Activated effector memory CD4-positive, alpha-beta T cell treated with Interleukin-2 at 50 U/mL for 16 hours (primary cell): Measurements from ENCODE around the gene NOVA2.
"Not testable (repeated sequence)": the region's sequence is repeated elsewhere in the genome, so short reads cannot be mapped to it uniquely, and the experiment has no call there.

ENCODE experiments used
- DNase-seq: peaks from one replicate; pipeline ENCODE4 v3.0.0-alpha.2; 2020

NOVA2 gene

GRCh38 chr19:45919678-45920077 lies 54.0 kb downstream of the NOVA2 start:
- no peak for DNase-seq

- DNase-seq, result no peak
Observed at GRCh38 chr19:45918721-45919120, 54.9 kb downstream of the NOVA2 start.

GRCh38 chr19:45917421-45918091 lies 56.1 kb downstream of the NOVA2 start:
- no peak for DNase-seq

DNA sequence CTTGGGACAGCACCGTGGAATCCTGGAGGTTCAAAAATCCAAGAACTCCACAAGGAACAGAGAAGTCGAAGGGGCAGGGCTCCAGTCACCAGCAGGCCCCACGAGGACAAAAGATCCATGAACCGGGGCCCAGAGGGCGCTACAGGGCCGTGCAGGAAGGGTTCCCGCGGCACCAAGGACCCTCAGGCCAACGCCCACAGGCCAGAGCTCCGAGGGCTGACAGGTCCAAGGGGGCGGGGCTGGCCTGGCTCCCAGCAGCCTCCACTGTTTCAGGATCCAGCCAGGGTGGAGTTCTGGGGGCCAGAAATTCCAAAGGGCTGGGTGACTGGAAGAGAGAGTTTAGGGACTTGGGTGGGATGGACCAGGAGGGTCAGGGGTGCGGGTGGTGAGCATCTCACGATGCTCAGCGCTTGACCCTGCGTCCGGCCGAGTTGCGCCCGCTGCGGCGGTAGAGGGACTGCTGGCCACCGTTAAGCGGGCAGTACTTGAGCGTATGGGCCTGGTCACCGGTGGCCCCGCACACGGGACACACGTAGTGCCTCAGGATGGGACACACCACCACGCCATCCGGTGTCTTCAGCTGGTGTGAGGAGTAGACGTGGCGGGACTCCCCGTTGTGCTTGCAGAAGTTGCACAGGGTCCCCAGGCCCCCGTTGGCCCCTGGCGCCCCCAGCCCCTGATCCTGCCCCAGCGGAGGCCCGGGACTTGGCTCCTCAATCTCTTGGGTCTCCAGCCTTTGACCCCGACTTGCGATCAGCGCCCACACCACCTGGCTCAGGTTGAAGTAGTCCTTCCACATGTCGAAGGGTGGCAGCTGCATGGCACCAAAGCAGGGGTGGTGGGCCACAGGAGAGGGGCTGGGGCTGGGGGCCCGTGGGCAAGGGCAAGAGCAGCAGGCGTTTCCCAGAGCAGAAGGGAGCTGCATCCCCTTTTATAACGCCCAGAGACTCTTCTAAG lies 59.5 kb downstream of the NOVA2 start, which contains the start of gene NANOS2:
NANOS2 (minus strand) TSS at position 905 of the 957 bp plus-strand sequence; CDS start at position 820, 85 bp downstream.
- DNase-seq, result no peak

DNA sequence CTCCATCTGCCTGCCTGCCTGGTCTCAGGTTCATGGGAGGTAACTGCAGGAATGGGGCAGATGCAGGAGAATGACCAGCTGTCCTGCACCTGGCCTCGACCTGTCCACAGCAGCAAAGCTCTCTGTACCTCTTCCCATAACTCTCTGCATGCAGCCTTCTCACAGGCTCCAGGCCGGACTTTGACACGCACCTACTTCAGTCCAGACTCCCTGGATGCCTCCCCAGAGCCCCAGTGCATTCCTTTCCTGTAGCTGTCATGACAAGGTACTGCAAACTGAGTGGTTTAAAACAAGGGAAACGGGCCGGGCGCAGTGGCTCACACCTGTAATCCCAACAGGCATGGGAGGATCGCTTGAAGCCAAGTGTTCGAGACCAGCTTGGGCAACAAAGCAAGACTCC lies 62.4 kb downstream of the NOVA2 start:
- DNase-seq, result no peak

GRCh38 chr19:45908956-45909355 lies 64.7 kb downstream of the NOVA2 start:
- DNase-seq, result no peak

GRCh38 chr19:45906221-45906620 lies 67.4 kb downstream of the NOVA2 start:
- DNase-seq, result no peak

GRCh38 chr19:45905011-45905410 lies 68.7 kb downstream of the NOVA2 start:
- DNase-seq, result no peak

- peak; percentile 99 for DNase-seq
Observed at GRCh38 chr19:45902651-45903625, 70.7 kb downstream of the NOVA2 start.

DNA sequence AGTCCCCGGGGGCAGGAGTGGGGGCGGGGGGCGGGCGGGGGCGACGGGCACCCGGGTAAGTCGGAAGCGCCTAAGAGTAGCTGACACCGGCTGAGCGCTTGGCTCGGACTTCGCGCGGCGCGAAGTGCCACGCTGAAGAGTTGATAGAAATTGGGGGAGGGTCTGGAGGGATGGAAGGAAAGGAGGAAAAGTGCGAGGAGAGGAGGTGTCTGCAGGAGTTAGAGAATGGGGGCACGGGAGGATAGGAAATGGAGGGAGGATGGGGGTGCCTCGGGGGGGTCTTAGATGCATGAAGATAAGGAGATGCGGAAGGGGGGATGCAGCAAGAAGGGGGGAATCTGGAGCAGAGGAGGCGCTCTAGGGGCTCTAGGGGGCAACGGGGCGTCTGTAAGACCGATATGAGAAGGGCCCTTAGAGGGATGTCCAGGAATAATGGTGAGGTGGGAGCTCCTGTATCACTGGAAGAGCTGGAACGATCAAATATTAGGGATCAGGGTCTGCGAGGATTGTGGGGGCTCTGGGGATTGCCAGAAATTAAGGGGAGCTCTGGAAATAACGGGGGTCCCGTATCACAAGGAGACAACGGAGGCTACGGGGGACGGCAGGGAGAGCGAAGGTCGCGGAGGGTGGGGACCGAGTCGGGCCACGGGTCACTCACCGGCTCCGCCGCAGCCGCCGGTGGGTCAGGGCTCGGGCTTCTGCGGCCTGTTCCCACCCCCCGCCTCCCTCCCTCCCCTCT lies 71.6 kb downstream of the NOVA2 start, which contains the start of gene MYPOP:
MYPOP (minus strand) TSS at position 702 of the 739 bp plus-strand sequence. CDS start 840 bp downstream, outside the sequence.
- no peak for DNase-seq

- no peak for DNase-seq
Observed at GRCh38 chr19:45901432-45901911, 72.2 kb downstream of the NOVA2 start.

DNA sequence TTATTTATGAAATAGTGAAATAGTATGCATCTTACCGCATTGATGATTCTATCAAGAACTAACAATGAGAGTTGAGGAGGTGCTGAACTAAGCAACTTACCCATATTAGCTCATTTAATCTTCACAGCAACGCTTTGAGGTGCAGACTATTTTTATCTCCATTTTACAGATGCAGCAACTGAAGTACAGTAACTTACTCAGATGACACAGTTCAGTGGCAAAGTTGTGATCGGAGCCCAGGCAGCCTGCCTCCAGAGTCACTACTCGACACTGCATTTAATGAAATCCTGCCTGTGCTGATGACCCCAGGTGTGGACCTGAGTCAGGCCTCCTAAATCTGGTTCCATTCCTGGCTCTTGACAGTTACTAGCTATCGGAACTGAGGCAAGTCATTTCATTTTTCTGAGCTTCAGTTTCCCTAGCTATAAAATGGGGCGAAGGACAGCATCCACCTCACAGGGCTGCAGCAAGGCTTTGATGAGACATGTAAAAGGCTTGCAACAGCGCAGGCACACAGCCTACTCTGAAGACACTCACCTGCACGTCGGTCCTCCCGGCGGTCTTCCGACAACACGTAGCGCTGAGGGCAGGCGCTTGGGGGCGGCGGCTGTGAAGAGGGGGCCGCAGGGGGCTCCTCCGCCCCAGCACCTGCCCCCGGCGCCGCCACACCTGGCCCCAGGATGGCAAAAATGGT lies 72.8 kb downstream of the NOVA2 start:
- no peak for DNase-seq

GRCh38 chr19:45899919-45900589 lies 73.6 kb downstream of the NOVA2 start:
- no peak for DNase-seq

DNA sequence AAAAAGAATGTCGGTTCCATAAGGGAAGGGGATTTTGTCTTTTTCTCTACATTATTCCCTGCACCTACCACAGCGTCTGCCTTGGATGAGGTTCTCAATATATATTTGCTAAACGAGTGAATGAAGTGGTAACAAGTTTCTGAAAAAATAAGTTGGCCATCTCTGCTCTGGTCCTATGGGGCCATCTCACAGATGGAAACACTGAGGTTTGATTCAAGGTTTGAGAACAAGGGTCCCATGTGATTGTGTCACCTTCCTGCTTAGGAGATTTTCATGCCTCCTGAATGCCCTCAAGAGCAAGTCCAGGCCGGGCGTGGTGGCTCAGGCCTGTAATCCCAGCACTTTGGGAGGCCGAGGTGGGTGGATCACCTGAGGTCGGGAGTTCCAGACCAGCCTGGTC lies 74.4 kb downstream of the NOVA2 start:
- DNase-seq, result no peak

DNA sequence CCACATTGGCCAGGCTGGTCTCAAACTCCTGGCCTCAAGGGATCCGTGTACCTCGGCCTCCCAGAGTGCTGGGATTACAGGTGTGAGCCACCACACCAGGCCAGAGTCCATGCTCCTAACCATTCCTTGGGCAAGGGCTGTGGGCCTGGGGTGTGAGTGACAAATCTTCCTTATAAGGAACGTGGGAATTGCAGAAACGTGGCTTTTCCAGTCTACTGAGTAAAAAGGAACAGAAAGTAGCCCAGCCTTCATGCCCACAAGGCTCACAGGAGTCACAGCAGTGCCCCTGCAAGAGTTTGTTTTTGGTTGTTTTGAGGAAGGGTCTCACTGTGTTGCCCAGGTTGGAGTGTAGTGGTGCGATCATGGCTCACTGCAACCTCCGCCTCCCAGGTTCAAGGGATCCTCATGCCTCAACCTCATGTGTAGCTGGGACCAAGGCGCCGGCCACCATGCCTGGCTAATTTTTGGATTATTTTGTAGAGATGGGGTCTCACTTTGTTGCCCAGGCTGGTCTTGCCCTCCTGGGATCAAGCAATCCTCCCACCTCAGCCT lies 76.3 kb downstream of the NOVA2 start:
- DNase-seq, result no peak

DNA sequence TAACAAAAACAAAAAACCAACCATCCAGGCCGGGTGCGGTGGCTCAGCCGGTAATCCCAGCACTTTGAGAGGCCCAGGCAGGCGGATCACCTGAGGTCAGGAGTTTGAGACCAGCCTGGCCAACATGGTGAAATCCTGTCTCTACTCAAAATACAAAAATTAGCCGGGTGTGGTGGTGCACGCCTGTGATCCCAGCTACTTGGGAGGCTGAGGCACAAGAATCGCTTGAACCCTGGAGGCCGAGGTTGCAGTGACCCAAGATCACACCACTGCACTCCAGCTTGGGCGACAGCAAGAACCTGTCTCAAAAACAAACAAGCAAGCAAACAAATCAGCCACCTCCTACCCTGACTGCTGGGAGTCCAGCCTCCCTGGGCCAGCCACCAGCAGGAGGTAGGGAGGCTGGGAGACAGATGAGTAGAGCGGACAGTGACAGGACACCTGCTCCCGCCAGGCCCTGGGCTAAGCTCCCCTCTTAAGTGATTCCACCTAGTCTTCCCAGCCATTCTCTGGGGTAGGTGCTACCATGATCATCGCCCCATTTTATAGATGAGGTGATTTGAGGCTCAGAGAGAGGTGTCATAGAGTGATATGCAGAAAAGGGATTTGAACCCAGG lies 77.6 kb downstream of the NOVA2 start:
- DNase-seq, result not testable (repeated sequence)

GRCh38 chr19:45895519-45895972 lies 78.1 kb downstream of the NOVA2 start:
- no peak for DNase-seq

GRCh38 chr19:45890877-45891276 lies 82.8 kb downstream of the NOVA2 start:
- no peak for DNase-seq

GRCh38 chr19:45889210-45889885 lies 84.3 kb downstream of the NOVA2 start:
- no peak for DNase-seq
